Measurements from ENCODE around the gene C11orf68. TPM values are rescaled to one million over a fixed set of nuclear protein-coding genes. Genes with fewer than 3 reads are reported as not detected.

Gene C11orf68
- total RNA-seq, 4 donors from 2014 or later = 19.4 to 38.4 (median 33.3) TPM

- Histone ChIP-seq H3K9me3 (no peaks in the 10 kb centered on the region), H3K36me3 (peaks cover 0 to 49% of the 10 kb centered on the region in 2 donors), H3K4me3 (peak overlapping the region in 1 of 2 donors; percentile 87), H3K27me3 (no peaks in the 10 kb centered on the region), H3K4me1 (peaks cover 0 to 61% (median 17%) of the 10 kb centered on the region in 3 donors), H3K27ac (peak overlapping the region; percentile 93 to 98 (median 94))
- TF ChIP-seq POLR2A (IDR thresholded peaks at IDR 0.05) (no peak), POLR2AphosphoS5 (IDR thresholded peaks at IDR 0.05) (no peak), EP300 (IDR thresholded peaks at IDR 0.05) (no peak), CTCF (IDR thresholded peaks at IDR 0.05) (no peak)
- 70% methylated on average over 9 of the region's 24 CpGs; no CpG with 5 or more reads in 1 of the 2 donors for WGBS, 2 donors (ENCODE audit: low coverage in 1 of 2)
- ATAC-seq = no peak
Observed at GRCh38 chr11:65870706-65871681, 47.9 kb downstream of the C11orf68 start.

GRCh38 chr11:65870307-65870658 is 48.6 kb downstream of the C11orf68 start:
- Histone ChIP-seq H3K4me1 (peaks cover 0 to 61% (median 17%) of the 10 kb centered on the region in 3 donors), H3K9me3 (no peaks in the 10 kb centered on the region), H3K36me3 (peaks cover 0 to 56% of the 10 kb centered on the region in 2 donors), H3K27me3 (no peaks in the 10 kb centered on the region), H3K27ac (peak overlapping the region in 3 of 4 donors; percentile 93 to 98 (median 95)), H3K4me3 (no peak overlapping the region)
- ATAC-seq = no peak
- WGBS, 2 donors (ENCODE audit: low coverage in 1 of 2) = 93% methylated on average over 3 of the region's 11 CpGs; no CpG with 5 or more reads in 1 of the 2 donors
- TF ChIP-seq POLR2A (IDR thresholded peaks at IDR 0.05) (no peak), CTCF (IDR thresholded peaks at IDR 0.05) (no peak), EP300 (IDR thresholded peaks at IDR 0.05) (no peak), POLR2AphosphoS5 (IDR thresholded peaks at IDR 0.05) (no peak)

- 65 to 90% methylated on average over 2 to 4 of the region's 24 CpGs for WGBS, 2 donors (ENCODE audit: low coverage in 1 of 2)
- peaks cover 0 to 61% of the 10 kb centered on the region in 2 donors for H3K36me3 ChIP-seq
- H3K4me3 ChIP-seq = no peak overlapping the region
- no peaks in the 10 kb centered on the region for H3K27me3 ChIP-seq
- ATAC-seq = no peak
- H3K27ac ChIP-seq = peak overlapping the region in 3 of 4 donors; percentile 93 to 98 (median 95)
- H3K9me3 ChIP-seq = no peaks in the 10 kb centered on the region
- peaks cover 0 to 65% (median 17%) of the 10 kb centered on the region in 3 donors for H3K4me1 ChIP-seq
- TF ChIP-seq CTCF (IDR thresholded peaks at IDR 0.05) (no peak), POLR2AphosphoS5 (IDR thresholded peaks at IDR 0.05) (peak; percentile 3)
Observed at GRCh38 chr11:65869643-65870306, 49.1 kb downstream of the C11orf68 start.

GRCh38 chr11:65868907-65869306 is 50.0 kb downstream of the C11orf68 start:
- H3K4me1 ChIP-seq = peaks cover 0 to 71% (median 17%) of the 10 kb centered on the region in 3 donors
- H3K9me3 ChIP-seq = no peaks in the 10 kb centered on the region
- 100% methylated on average over 1 of the region's 3 CpGs; no CpG with 5 or more reads in 1 of the 2 donors for WGBS, 2 donors (ENCODE audit: low coverage in 1 of 2)
- H3K4me3 ChIP-seq = no peak overlapping the region
- ATAC-seq = no peak
- no peak for TF ChIP-seq EP300 (IDR thresholded peaks at IDR 0.05)
- H3K36me3 ChIP-seq = peaks cover 0 to 70% of the 10 kb centered on the region in 2 donors
- no peaks in the 10 kb centered on the region for H3K27me3 ChIP-seq
- peak overlapping the region in 2 of 4 donors; percentile 42 to 98 for H3K27ac ChIP-seq

- Histone ChIP-seq H3K4me1 (peaks cover 0 to 73% (median 17%) of the 10 kb centered on the region in 3 donors), H3K27me3 (no peaks in the 10 kb centered on the region), H3K4me3 (no peak overlapping the region), H3K27ac (peak overlapping the region in 3 of 4 donors; percentile 12 to 98 (median 42)), H3K9me3 (no peaks in the 10 kb centered on the region), H3K36me3 (peaks cover 0 to 77% of the 10 kb centered on the region in 2 donors)
- TF ChIP-seq POLR2AphosphoS5 (IDR thresholded peaks at IDR 0.05) (peak; percentile 25), CTCF (IDR thresholded peaks at IDR 0.05) (no peak)
- ATAC-seq = no peak
- WGBS, 2 donors (ENCODE audit: low coverage in 1 of 2) = 85% methylated on average over 5 of the region's 19 CpGs; no CpG with 5 or more reads in 1 of the 2 donors
Observed at GRCh38 chr11:65868076-65868667, 50.7 kb downstream of the C11orf68 start.
